Fibroblast of skin of left biceps (primary cell): ENCODE measurements around the gene PLXNA4.
A peak's percentile ranks its signal among the peaks of the same experiment; 100 is the strongest.

Experiments used
- DNase-seq, 2 experiments: peaks; one replicate each; pipeline ENCODE4 v3.0.0-alpha.2; 2013; ENCODE audit warnings: low read depth in 2 of 2

The PLXNA4 gene

GRCh38 chr7:132588596-132588995, 12.3 kb upstream of the PLXNA4 start:
- DNase-seq, result no peak

GRCh38 chr7:132584796-132585494, 8.7 kb upstream of the PLXNA4 start:
- DNase-seq, result no peak

- no peak for DNase-seq
Measured at GRCh38 chr7:132581431-132581830, 5.2 kb upstream of the PLXNA4 start.

- DNase-seq, result peak; percentile 50 to 57
Measured at GRCh38 chr7:132580717-132581285, 4.5 kb upstream of the PLXNA4 start.

GRCh38 chr7:132580277-132580676, 4.0 kb upstream of the PLXNA4 start:
- no peak for DNase-seq

GRCh38 chr7:132579260-132579899, 3.1 kb upstream of the PLXNA4 start:
- no peak for DNase-seq

- DNase-seq, result no peak
Measured at GRCh38 chr7:132578826-132579225, 2.6 kb upstream of the PLXNA4 start.

- no peak for DNase-seq
Measured at GRCh38 chr7:132578050-132578370, 1.7 kb upstream of the PLXNA4 start.

- DNase-seq, result peak; percentile 45 to 54
Measured at GRCh38 chr7:132577206-132578049, 1.2 kb upstream of the PLXNA4 start.

GRCh38 chr7:132576721-132577085, 433 bp upstream of the PLXNA4 start:
- DNase-seq, result no peak

GRCh38 chr7:132575419-132575981, 770 bp downstream of the PLXNA4 start:
- DNase-seq, result peak in 1 of 2 experiments; percentile 32

- no peak for DNase-seq
Measured at GRCh38 chr7:132574223-132574622, 2.0 kb downstream of the PLXNA4 start.

- no peak for DNase-seq
Measured at GRCh38 chr7:132573251-132573955, 2.9 kb downstream of the PLXNA4 start.

- DNase-seq, result no peak
Measured at GRCh38 chr7:132572526-132572925, 3.7 kb downstream of the PLXNA4 start.

- no peak for DNase-seq
Measured at GRCh38 chr7:132571970-132572369, 4.3 kb downstream of the PLXNA4 start.

- no peak for DNase-seq
Measured at GRCh38 chr7:132569884-132570614, 6.2 kb downstream of the PLXNA4 start.

- no peak for DNase-seq
Measured at GRCh38 chr7:132568962-132569361, 7.3 kb downstream of the PLXNA4 start.

GRCh38 chr7:132565885-132566284, 10.4 kb downstream of the PLXNA4 start:
- DNase-seq, result no peak

GRCh38 chr7:132565441-132565840, 10.8 kb downstream of the PLXNA4 start:
- DNase-seq, result no peak

GRCh38 chr7:132564849-132565248, 11.4 kb downstream of the PLXNA4 start:
- DNase-seq, result no peak

- DNase-seq, result no peak
Measured at GRCh38 chr7:132564090-132564489, 12.2 kb downstream of the PLXNA4 start.
